AG20443 (cell line): ENCODE results near the gene PLXNA2.
A peak's percentile ranks its signal among the peaks of the same experiment; 100 is the strongest.

Experiments used
- DNase-seq: peaks from one replicate; pipeline ENCODE4 v3.0.0; 2012; ENCODE audit warnings: low spot score, mixed read lengths

The PLXNA2 gene

DNA sequence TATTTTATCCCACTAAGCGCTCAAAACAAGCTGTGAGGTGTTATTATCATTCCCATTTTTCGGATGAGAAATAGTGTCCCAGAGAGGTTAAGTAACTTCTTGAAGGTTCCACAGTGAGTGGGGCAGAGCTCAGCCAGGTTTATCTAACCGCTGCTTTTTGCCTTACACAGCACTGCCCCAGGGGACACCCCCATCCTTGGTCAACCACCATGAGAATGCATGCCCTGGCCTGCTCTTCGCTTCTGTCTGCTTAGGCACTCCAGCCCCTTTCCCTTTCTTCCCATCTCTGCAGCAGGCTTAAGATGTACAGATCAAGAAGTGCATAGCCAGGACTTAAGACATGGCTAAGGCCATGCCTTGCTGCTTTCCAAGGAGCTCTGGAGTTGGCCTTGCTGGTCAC lies 174.3 kb downstream of the PLXNA2 start:
- no peak for DNase-seq

DNA sequence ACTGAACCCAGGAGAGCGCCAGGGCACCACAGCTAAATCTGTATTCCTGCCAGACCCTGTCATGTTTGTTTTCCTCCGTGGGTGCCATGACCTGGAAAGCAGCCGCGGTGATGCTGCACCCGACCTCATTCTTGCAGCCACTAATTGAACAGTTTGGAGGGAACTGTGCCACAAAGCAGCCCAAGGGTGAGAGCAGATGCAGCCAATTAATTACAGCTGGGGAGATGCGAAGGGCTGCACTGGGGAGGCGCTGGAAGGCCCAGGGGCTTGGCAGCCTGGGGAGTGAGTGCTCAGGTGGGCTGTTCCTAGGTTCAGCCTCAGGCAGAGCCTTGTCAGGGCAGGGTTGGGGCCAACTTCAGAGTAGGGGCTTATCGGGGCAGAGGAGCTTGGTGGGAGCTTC lies 174.9 kb downstream of the PLXNA2 start:
- no peak for DNase-seq

- no peak for DNase-seq
Measured at GRCh38 chr1:208068908-208069307, 175.3 kb downstream of the PLXNA2 start.

GRCh38 chr1:208068407-208068806 lies 175.8 kb downstream of the PLXNA2 start:
- DNase-seq: no peak

GRCh38 chr1:208066583-208066982 lies 177.6 kb downstream of the PLXNA2 start:
- DNase-seq: no peak

- DNase-seq: no peak
Measured at GRCh38 chr1:208065862-208066261, 178.3 kb downstream of the PLXNA2 start.

DNA sequence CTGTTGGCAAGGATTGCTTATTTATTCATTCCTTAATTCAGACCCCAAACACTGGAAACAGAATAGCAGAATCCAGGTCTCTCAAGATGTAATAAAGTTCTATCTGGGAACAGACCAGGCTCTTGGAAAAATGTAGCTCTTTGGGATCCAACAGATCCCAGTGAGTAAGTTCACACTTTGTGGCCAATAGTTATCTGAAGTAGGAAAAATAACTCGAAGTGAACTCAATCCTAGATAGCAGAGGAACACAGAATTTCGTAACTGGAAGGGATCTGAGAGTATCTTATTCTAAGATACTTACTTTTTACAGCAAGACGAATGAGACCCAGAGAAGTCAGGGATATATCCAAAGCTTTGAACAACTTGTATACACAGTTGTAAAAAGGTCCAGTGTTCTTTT lies 182.6 kb downstream of the PLXNA2 start:
- no peak for DNase-seq

- no peak for DNase-seq
Measured at GRCh38 chr1:208061118-208061517, 183.1 kb downstream of the PLXNA2 start.

- no peak for DNase-seq
Measured at GRCh38 chr1:208060215-208060869, 183.8 kb downstream of the PLXNA2 start.

DNA sequence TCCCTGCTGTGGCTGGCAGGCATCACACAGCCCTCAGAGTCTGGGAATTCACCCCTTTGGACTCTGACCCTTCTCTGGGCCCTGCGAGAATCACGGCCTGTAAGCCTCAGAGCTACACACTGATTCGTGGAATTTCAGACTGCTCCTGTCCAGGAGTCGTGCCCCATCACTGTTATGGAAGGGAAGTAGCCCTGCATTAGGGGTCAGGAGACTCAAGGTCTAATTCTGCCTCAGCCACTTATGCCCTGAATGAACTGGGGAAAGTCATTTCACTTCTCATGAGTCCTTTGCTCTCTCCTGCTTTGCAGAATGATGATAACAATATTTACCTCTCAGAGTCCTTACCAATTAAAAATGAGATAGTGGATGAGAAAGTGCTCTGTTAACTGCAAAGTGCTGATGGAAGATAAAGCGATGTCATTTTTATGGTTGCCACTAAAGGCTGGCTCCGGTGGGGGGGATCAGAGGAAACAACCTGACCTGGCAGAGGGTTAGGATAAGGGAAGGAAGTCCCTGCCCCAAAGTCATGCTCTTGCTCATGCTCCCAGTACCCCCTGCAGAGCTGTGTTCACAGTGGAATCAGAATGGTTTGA lies 184.7 kb downstream of the PLXNA2 start:
- no peak for DNase-seq

DNA sequence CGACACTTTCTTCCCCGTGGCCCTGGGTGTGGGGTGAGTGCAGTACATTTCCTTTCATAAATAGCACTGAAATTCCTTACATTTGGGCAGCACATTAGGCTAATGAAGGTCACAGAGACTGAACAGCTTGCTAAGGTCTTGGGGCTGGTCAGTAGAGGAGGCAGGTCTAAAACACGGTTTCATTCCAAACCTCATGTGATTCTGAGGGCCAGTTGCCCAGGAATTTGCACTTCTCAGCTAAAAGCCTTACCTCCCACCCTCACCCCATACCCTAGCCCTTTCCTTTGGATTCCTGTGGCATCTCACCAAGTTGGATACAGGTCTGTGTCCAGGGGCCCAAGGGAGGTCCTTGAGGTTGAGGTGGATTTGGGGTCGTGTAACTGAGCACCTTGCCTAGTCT lies 185.4 kb downstream of the PLXNA2 start:
- DNase-seq: no peak

DNA sequence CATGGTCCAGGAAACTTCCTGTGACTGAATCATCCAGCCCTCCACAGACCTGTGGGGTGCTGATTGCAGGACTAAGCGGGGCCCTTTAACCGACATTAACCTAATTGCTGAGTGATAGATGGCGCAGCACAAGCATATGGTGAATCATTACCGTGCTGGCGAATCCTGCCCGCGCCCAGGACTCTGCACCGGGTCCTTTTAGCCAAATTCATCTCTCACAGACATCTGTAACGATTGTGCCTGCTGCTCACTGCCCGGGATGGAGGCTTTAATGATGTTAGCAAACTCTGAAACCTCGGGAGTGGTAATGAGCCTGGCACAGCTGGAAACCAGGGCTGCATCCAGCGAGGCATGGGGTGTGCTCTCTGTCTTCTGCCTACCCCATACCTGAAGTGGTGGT lies 185.9 kb downstream of the PLXNA2 start:
- DNase-seq: no peak

DNA sequence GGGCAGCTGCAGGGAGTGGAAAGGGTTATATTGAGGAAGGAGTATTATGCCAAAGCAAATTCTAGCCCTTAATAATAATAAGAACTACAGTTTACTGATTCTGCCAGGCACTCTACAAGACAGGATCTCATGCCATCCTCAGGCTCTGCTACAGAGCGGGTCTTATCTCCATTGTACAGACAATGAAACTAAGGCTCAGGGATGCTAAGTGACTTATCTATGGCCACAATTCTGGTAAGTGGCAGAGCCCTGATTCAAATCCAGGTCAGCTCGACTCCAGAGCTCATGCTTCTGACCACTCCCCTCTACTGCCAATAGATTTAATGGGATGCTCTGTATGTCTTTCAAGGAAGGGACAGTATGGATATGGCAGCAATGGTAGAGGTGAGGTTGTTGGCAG lies 187.1 kb downstream of the PLXNA2 start:
- no peak for DNase-seq

DNA sequence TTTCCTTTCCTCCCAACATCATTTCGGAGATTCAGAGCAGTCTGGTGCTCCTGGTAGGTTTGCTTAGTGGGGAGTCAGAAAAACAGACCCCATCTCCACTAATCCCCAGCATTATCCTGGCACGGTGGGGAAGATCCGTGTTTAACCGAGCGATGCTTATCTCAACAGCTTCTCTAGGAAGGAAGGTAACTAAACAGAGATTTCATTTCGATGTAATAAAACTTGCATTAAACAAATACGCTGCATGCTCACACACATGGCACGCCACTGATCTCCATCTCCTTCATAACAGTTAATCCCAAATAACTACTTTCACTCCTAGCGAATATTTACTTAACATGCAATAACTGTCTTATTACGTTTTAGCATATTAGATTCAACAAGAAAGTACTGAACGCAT lies 188.6 kb downstream of the PLXNA2 start:
- no peak for DNase-seq

GRCh38 chr1:208054911-208055379 lies 189.2 kb downstream of the PLXNA2 start:
- DNase-seq: no peak

DNA sequence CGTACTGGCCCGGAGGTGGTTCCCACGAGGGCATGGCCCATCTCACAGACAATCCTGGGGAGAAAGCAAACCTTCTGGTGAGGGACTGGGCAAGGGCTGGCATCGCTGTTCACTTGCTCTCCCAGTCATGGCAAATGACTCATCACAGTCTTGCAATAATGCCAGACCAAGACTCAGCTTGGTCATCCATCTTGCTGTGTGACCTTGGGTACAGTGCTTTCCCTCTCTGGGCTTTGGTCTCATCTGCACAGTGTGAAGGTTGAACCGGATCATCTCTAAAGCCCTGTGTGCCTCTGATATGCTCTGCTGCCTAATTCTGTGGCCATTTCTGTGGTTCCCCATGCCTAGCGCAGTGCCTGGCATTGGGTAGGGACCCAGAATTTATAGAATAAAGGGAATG lies 189.7 kb downstream of the PLXNA2 start:
- no peak for DNase-seq

GRCh38 chr1:208053661-208054060 lies 190.5 kb downstream of the PLXNA2 start:
- DNase-seq: no peak

- DNase-seq: no peak
Measured at GRCh38 chr1:208052926-208053407, 191.2 kb downstream of the PLXNA2 start.

- no peak for DNase-seq
Measured at GRCh38 chr1:208052135-208052534, 192.0 kb downstream of the PLXNA2 start.

- DNase-seq: no peak
Measured at GRCh38 chr1:208051651-208052050, 192.5 kb downstream of the PLXNA2 start.

DNA sequence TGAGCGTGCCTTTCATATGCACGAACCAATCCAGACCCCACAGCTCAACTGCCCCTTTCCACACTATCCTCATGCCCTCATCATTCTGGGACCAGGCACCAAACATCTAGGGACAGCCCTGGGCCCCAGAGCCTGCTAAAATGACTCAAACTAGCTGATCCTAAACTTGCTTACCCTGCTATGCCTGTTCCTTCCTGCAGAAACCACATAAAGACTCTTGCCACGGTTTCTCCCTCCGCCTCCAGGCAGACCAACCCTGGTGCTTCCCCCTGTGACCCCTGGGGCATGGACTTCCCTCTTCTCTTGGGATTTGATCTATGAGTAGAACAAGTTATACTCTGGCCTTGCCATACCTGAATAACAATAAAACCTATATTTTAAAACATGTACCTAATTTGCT lies 195.3 kb downstream of the PLXNA2 start:
- no peak for DNase-seq

- peak; percentile 75 for DNase-seq
Measured at GRCh38 chr1:208047975-208048374, 196.2 kb downstream of the PLXNA2 start.

DNA sequence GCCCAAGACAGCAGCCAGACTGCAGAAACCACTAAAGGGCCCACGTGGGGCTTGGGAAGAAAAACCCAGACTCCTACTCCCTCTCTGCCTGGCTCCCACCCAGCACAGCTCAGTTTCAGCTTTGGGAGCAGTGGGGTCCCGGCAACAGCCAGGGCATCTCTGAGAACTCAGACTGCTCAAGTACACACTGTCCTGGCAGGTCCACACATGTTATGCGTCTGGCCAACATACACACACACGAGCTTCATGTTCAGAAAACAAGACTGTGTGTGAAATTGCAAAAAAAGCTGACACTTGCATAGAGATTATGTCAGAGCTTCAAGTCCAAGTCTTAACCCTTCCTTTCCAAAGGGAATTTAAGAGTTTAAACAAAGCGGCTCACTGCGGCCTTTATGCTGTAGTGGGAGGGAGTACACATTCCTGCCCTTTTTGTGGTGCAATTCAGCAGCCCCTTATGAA lies 196.7 kb downstream of the PLXNA2 start:
- DNase-seq: peak; percentile 29
